ENCODE results near the gene GOLGA6D. TPM values are rescaled to one million over a fixed set of nuclear protein-coding genes. Genes with fewer than 3 reads are reported as not detected.
"Not testable (repeated sequence)": the region's sequence is repeated elsewhere in the genome, so short reads cannot be mapped to it uniquely, and the experiment has no call there.

GOLGA6D gene
- total RNA-seq, 1 experiment from 2014 or later = 0.35 TPM

DNA sequence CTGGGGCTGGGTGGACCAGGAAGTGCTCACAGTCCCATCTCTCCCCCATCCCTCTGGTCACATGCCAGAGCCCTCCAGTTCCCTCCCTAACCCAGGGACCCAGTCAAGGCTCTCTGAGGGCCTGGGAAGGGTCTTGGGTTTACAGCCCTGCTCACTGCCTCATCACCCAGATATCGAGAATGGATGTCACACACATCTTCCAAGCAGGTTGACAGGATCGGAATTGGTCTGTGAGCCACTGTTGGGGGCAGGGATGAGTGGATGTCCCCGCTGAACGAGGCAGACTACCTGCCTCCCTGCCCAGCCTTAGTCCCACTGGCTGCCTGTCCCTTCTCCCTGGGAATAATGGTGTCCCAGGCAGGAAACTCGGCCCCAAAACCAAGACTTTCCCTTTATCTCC is 44.5 kb upstream of the GOLGA6D start:
- Histone ChIP-seq H3K79me2 (ENCODE audit: insufficient read depth, low read length) (no peaks in the 10 kb centered on the region), H3K23me2 (ENCODE audit: insufficient read length, low read depth, low read length, poor library complexity, severe bottlenecking) (no peaks in the 10 kb centered on the region), H4K20me1 (ENCODE audit: control insufficient read depth, insufficient read depth, insufficient read length) (no peaks in the 10 kb centered on the region), H4K91ac (ENCODE audit: insufficient read length, low read depth, low read length) (no peak overlapping the region), H3K18ac (ENCODE audit: insufficient read length, low read depth, low read length) (no peak overlapping the region), H3K23ac (ENCODE audit: insufficient read length, low read depth, low read length) (no peak overlapping the region), H3K27me3 (ENCODE audit: insufficient read depth, low read length) (no peaks in the 10 kb centered on the region), H2AFZ (ENCODE audit: low read length) (no peak overlapping the region), H3K9me3 (ENCODE audit: control insufficient read depth, low read depth, low read length) (no peaks in the 10 kb centered on the region), H3K4ac (ENCODE audit: low read depth, low read length) (no peak overlapping the region), H3K79me1 (ENCODE audit: insufficient read depth, low read depth, low read length, poor library complexity, severe bottlenecking) (no peaks in the 10 kb centered on the region), H3K14ac (ENCODE audit: insufficient read depth, low read length) (peak overlapping the region; percentile 11; the same call in 1 of the 2 replicates), H2BK15ac (ENCODE audit: low read depth, low read length) (no peak overlapping the region), H3K27ac (ENCODE audit: insufficient read length, low read depth, low read length) (no peak overlapping the region), H2BK120ac (ENCODE audit: low read depth, low read length, poor library complexity, severe bottlenecking) (no peak overlapping the region), H2BK20ac (ENCODE audit: low read depth, low read length, poor library complexity, severe bottlenecking) (no peak overlapping the region), H3K56ac (ENCODE audit: insufficient read length, low read depth, low read length) (no peak overlapping the region), H3T11ph (ENCODE audit: low read length) (no peak overlapping the region), H3K4me1 (ENCODE audit: insufficient read depth, low read length) (no peaks in the 10 kb centered on the region), H2BK5ac (ENCODE audit: insufficient read length, low read length) (no peak overlapping the region), H2BK12ac (ENCODE audit: insufficient read length, low read depth, low read length) (no peak overlapping the region), H2AK5ac (ENCODE audit: insufficient read length, low read length) (no peak overlapping the region), H4K8ac (replicated peaks; ENCODE audit: insufficient read length, low read depth, low read length) (no peak overlapping the region), H4K5ac (ENCODE audit: insufficient read length, low read depth, low read length) (no peak overlapping the region), H3K4me2 (ENCODE audit: insufficient read depth, insufficient read length, low read length) (no peak overlapping the region), H3K9ac (ENCODE audit: extremely low read depth, insufficient read length, low read length) (no peak overlapping the region)
- WGBS (ENCODE audit: extremely low coverage, insufficient read length, low lambda C conversion rate) = no CpG with 5 or more reads among the region's 5 CpGs
- peaks cover 0 to 11% of the 10 kb centered on the region in 2 experiments; a peak in 2 of 4 replicates for H3K4me1 Mint-ChIP-seq
- H3K36me3 Mint-ChIP-seq (ENCODE audit: insufficient read depth in 1 of 3, low read depth in 3 of 3) = no peaks in the 10 kb centered on the region
- DNase-seq = no peak
- no peak overlapping the region for H3K27ac Mint-ChIP-seq
- H3K9me3 Mint-ChIP-seq = no peaks in the 10 kb centered on the region; a peak in 2 of 5 replicates
- H3K4me3 Mint-ChIP-seq = no peak overlapping the region
- peaks cover 26% of the 10 kb centered on the region for H3K27me3 Mint-ChIP-seq (ENCODE audit: low read depth)
- TF ChIP-seq, protein P1, sequence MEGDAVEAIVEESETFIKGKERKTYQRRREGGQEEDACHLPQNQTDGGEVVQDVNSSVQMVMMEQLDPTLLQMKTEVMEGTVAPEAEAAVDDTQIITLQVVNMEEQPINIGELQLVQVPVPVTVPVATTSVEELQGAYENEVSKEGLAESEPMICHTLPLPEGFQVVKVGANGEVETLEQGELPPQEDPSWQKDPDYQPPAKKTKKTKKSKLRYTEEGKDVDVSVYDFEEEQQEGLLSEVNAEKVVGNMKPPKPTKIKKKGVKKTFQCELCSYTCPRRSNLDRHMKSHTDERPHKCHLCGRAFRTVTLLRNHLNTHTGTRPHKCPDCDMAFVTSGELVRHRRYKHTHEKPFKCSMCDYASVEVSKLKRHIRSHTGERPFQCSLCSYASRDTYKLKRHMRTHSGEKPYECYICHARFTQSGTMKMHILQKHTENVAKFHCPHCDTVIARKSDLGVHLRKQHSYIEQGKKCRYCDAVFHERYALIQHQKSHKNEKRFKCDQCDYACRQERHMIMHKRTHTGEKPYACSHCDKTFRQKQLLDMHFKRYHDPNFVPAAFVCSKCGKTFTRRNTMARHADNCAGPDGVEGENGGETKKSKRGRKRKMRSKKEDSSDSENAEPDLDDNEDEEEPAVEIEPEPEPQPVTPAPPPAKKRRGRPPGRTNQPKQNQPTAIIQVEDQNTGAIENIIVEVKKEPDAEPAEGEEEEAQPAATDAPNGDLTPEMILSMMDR (conservative IDR thresholded peaks at IDR 0.05) = no peak

DNA sequence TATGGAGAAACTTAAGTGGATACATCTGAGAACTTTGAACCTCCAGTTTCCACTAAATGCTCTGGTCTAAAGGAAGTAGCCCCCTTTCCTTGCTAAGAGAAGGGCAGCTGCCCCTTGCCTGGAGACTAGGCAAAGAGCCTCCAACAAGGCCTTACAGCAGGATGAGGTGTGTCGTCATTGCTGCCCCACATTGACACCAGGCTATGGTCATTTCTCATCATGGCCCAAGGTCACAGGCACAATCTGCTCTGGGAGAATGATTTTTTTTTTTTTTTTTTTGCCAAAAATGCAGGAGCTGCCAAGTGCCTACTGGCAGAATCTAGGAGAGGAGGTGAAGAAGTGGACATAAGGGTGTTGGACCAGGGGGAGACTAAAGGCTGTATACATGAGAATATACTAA is 36.9 kb upstream of the GOLGA6D start:
- H3K23ac ChIP-seq (ENCODE audit: insufficient read length, low read depth, low read length); H4K91ac ChIP-seq (ENCODE audit: insufficient read length, low read depth, low read length); H2AFZ ChIP-seq (ENCODE audit: low read length); H2BK5ac ChIP-seq (ENCODE audit: insufficient read length, low read length); H3K4me1 ChIP-seq (ENCODE audit: insufficient read depth, low read length); H3K4me2 ChIP-seq (ENCODE audit: insufficient read depth, insufficient read length, low read length); H4K5ac ChIP-seq (ENCODE audit: insufficient read length, low read depth, low read length); H2AK5ac ChIP-seq (ENCODE audit: insufficient read length, low read length); H2BK120ac ChIP-seq (ENCODE audit: low read depth, low read length, poor library complexity, severe bottlenecking); H3K9me3 ChIP-seq (ENCODE audit: control insufficient read depth, low read depth, low read length); H3K4me3 Mint-ChIP-seq; H3K18ac ChIP-seq (ENCODE audit: insufficient read length, low read depth, low read length); H3K9ac ChIP-seq (ENCODE audit: extremely low read depth, insufficient read length, low read length); H2BK20ac ChIP-seq (ENCODE audit: low read depth, low read length, poor library complexity, severe bottlenecking); H2BK15ac ChIP-seq (ENCODE audit: low read depth, low read length); H4K20me1 ChIP-seq (ENCODE audit: control insufficient read depth, insufficient read depth, insufficient read length); H3K27ac ChIP-seq (ENCODE audit: insufficient read length, low read depth, low read length); H3K79me2 ChIP-seq (ENCODE audit: insufficient read depth, low read length); H3K14ac ChIP-seq (ENCODE audit: insufficient read depth, low read length); H3K79me1 ChIP-seq (ENCODE audit: insufficient read depth, low read depth, low read length, poor library complexity, severe bottlenecking); H3K27me3 ChIP-seq (ENCODE audit: insufficient read depth, low read length); H3K23me2 ChIP-seq (ENCODE audit: insufficient read length, low read depth, low read length, poor library complexity, severe bottlenecking); H4K8ac ChIP-seq (replicated peaks; ENCODE audit: insufficient read length, low read depth, low read length); H3K36me3 Mint-ChIP-seq (ENCODE audit: insufficient read depth in 1 of 3, low read depth in 3 of 3); DNase-seq; H2BK12ac ChIP-seq (ENCODE audit: insufficient read length, low read depth, low read length); H3K27ac Mint-ChIP-seq; H3T11ph ChIP-seq (ENCODE audit: low read length); H3K4ac ChIP-seq (ENCODE audit: low read depth, low read length); H3K56ac ChIP-seq (ENCODE audit: insufficient read length, low read depth, low read length); H3K9me3 Mint-ChIP-seq: not testable (repeated sequence)
- no CpG with 5 or more reads among the region's 1 CpG for WGBS (ENCODE audit: extremely low coverage, insufficient read length, low lambda C conversion rate)
- peaks cover 9 to 11% of the 10 kb centered on the region in 2 experiments for H3K4me1 Mint-ChIP-seq
- peaks cover 11% of the 10 kb centered on the region for H3K27me3 Mint-ChIP-seq (ENCODE audit: low read depth)

Measured in H9 (cell line).